GM19468 (cell line): ENCODE results near the gene SLC6A4.
"Not testable (repeated sequence)": the region's sequence is repeated elsewhere in the genome, so short reads cannot be mapped to it uniquely, and the experiment has no call there.

Experiments
- ATAC-seq: cut with Tn5 transposase; IDR thresholded peaks from one replicate; pipeline ENCODE4 v1.9.1; 2021; ENCODE audit warnings: mild to moderate bottlenecking, moderate library complexity, moderate number of reproducible peaks; ENCODE audit not compliant: unreplicated experiment; ENCODE audit errors: extremely low read depth

Gene SLC6A4

DNA sequence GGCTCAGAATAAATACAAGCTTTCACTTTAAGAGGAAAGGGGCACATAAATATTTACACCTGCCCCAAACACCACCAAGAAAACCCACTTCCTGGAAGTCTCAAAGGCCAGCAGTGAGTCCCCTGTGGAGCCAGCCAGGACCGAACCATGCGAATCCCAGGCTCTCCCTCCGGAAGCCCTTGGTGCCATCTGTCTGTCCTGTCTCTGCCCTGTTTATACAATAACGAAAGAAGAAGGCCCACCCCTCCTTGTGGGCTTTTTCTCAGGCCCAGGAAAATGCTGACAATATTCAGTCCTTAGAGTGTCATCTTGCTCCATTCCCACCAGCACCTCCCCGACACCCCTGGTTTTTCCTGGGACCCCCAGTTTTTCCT lies 3.6 kb upstream of the SLC6A4 start:
- ATAC-seq: no peak

DNA sequence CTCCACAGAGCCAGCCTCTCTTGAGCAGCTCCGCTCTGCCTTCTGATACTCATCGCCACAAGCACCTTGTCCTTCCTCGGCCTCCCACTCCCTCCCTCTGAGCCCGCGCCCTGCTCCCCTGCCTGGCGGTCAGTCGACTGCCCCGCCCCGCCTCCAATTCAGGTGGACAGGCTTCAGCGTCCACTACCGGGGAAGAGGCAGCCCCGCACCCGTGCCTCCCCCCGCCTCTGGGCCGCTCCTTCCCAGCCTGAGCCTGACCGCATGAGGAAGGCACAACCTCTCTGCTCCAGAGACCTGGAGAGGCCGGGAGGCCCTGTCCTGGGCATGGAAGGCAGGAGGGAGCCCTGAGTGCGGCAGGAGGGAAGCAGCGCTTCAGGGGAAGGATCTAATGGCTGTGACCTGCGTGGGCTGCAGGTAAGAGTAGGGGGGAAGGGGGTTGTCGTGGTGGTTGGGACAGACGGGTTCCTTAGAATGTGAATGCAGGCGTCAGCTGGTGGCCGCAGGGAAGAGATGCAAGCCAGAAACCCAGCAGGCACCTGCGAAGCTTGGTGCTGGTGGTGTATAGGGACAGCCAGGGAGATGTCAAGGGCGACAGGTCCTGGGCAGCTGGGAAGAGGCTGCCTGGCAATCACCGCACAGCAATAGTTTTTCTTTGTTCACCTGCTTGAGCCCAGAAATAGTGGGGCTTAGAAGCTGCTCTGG lies 3.0 kb upstream of the SLC6A4 start:
- ATAC-seq: no peak

DNA sequence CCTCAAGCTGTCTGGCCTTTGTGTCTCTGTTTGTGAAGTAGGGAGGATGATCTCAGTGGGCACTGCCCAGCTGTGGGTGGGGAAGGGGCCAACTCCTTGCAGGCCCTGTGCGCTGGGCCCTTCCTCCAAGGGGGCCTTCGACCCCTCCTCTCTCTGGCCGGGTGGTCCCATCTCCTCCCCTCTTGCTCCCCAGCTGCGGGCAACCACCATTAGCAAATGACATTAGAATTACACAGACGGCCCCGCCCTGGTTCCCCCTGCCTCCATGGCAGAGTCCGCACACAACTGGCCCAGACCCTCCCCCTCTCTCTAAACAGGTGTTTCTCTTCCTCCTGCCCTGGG lies 2.5 kb upstream of the SLC6A4 start:
- no peak for ATAC-seq

DNA sequence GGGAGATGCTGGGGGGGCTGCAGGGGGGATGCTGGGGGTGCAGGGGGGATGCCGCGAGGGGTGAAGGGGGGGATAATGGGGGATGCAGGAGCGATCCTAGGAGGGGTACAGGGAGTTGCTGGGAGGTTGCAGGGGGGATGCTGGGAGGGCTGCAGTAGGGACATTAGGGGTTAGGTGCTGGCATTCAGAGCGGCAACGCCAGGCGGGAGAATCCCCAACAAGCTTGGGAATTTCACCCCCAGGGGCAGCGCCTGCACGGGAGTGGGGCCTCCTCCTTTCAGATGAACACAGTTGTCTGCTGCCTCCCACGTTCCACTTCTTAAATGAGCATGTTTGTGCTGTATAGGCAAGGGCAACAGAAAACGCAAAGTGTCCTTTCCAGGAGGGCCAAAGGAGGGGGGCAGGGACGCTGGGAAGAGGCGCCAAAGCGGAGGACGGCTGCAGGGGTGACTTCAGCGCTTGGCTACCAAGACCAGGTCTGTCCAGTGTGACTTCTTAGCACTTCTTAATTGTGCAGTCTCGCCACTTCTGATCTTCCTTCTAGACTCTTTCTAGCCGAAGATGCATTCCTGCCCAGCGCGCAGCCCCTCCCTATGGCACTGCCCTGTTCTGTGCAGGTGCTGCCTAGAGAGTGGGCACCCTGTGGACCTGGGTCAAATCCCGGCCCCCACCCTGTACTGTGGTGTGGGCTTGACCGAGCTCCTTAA lies 2.0 kb upstream of the SLC6A4 start:
- no peak for ATAC-seq

DNA sequence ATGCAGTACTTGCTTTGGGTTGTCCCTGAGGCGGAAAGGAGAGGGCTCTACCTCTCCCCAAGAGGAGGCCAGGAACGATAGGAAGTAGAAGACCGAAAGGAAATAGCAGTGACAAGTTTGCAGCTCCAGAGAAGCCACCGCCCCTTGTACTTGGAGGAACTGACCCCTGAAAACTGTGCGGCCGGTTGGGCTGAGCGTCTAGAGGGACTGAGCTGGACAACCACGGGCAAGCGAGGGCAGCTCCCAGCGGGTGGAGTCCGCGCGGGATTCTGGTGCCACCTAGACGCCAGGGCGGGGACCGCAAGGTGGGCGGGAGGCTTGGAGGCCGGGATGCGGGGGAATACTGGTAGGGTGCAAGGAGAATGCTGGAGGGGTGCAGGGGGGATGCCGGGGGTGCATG lies 1.3 kb upstream of the SLC6A4 start:
- ATAC-seq: no peak

DNA sequence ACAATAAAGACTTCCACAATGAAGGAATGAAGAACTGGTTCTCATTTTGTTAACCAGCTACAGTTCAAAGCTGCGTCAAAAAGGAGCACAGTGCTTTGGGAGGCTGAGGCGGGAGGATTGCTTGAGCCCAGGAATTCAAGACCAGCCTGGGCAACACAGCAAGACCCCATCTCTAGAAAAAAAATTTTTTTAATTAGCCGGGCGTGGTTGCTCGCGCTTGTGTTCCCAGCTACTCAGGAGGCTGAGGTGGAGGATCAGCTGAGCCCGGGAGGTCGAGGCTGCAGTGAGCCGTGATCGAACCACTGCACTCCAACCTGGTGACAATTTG lies 764 bp upstream of the SLC6A4 start:
- no peak for ATAC-seq

DNA sequence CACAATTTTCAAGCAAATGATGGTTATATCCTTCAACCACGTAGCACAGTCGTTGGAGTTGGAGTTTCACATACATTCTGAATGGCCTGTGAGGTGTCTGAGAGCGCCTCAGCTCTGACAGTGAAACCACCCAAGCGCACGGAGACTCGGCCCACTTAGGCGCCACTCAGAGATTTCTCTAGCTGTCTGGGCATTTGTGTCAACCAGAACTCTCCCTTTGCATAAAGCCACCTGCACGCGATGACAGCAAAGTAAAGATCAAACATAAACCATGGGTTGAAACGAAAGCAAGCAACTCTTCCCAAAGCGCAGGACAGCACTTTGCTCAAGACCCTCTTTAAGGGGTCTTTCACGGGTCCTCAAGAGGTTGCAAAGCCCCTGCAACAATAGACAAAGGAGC lies 533 bp downstream of the SLC6A4 start:
- ATAC-seq: no peak

DNA sequence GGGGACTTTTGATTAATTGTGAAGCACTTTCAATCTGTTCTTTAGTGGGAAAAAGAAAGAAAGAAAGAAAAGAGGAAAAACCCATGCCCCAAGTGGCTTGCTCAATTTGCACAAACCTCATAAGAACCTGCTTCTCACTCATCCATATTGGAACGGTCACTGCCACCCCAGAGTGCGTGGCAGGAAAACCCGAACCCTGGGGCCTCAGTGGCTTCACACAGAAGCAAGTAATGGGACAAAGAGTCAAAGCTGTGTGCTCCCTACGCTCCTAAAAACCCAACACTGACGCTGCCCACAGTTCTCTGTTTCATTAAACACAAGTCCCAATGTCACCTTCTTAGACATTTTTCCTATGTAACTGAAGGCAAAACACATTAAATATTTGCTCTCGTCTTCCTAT lies 1.2 kb downstream of the SLC6A4 start:
- no peak for ATAC-seq

DNA sequence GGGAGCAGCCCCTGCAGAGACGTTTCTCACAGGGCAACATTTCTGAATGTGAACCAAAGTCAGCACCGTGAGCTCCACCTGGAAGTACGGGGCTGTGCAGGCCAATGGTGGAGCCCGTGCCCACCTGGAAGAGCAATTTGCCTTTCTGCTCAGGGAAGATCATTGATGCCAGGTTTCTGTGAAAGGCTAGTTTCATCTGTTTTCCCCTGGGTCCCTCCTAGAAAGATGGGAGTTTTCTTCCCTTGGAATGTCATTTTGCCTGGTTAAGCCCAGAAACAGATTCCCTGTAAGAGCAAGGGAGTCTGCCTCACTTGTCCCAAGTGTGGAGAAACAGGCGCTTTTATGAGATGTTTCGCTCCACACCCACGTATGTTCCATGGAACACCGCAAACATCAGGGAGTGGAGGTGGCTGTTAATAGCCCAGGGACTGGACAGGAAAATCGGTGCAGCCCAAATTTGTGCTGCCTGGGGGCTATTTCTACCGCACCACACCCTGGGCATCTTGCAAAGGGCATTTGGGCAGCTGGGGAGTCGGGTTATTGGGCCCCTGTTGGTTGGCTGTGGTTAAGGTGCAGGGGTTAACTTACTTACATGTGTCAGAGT lies 2.6 kb downstream of the SLC6A4 start:
- no peak for ATAC-seq

DNA sequence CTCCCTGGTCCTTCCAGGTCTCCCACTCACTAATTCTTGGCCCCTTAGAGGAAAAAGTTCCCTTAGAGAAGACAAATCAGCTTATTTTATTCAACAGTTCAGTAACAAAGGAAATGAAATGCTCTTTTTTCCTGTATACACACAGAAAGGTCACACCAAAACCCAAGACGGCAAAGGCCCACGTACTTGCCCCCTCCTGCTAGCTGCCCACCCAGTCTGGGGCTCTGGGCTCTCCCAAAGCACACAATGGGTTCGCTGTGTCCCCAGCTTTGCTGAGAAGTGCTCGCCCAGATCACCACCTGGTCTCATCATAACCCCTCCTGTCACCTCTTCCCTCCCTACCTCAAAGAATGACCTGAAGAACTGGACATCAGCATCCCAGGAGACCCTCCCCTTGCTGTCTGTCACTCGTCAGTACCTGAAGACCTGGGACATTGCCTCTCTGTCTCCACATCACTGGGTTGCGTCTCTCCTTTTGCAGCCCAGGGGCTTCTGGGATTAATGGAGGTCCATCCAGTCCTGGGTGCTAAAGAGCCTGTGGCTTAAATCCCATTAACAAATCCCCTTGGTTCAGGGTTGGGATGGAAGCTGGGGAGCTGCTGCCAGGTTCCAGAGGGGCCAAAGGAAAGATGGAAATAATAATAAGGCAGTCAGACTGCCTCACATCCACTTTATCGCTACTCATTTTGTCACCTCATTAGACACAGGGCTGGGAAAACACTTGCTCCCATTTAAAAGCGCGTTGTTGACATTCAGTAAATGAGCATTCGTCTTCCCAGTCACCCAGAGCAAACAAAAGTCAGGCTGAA lies 3.3 kb downstream of the SLC6A4 start:
- no peak for ATAC-seq

DNA sequence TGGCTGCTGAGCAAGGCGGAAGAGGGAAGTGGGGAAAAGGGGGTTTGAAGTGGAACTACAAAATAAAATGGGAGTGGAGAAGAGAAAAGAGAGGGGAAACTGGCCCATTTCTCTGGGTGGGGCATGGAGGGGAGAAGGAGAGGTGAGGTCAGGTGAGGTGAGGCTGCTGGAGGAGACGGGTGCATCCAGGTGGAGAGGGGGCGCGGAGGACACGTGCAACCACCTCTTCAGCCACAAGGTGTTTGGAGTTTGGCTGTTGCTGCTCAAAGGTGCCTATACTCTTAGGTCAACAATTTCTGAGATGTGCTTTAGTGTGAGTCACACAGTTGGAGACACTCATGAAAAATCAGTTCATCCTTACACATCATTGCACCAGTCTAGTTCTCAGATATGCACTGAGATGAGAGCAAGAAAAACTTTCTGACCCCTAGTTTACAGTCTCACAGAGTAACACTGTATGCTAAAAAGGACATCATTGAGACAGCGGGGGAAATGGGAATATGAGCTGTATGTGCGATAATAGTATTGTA lies 4.8 kb downstream of the SLC6A4 start:
- ATAC-seq: no peak

DNA sequence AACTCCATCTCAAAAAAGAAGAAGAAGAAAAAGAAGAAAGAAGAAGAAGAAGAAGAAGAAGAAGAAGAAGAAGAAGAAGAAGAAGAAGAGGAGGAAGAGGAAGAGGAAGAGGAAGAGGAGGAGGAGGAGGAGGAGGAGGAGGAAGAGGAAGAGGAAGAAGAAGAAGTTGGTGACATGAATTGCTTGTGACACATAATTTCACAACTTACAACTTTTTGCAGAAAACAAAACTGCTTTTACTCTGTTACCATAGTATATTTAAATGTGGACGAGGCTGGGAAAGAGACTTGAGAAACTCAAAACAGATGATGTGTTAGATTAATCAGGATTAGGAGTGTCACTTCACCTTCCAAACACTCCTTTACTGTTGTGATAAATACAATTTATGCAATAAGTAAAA lies 5.5 kb downstream of the SLC6A4 start:
- ATAC-seq: not testable (repeated sequence)

DNA sequence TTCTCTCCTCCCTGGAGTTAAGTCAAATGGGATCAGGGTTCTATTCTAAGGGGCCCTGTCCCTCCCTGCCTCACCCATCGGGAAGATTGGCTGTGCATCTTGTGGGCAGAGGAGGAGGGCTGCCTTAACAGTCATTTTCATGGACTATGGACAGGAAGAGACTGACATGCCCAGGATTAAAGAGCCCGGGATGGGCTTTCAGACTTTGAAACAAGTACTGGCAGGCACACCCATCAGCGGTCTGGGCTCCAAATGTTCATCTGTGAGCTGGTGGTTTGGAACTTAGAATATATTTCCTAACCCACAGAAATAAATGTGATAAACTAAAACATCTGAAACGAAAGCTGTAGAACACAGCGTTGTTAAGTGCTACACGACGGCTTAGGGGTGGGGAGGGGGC lies 6.5 kb downstream of the SLC6A4 start:
- ATAC-seq: no peak

DNA sequence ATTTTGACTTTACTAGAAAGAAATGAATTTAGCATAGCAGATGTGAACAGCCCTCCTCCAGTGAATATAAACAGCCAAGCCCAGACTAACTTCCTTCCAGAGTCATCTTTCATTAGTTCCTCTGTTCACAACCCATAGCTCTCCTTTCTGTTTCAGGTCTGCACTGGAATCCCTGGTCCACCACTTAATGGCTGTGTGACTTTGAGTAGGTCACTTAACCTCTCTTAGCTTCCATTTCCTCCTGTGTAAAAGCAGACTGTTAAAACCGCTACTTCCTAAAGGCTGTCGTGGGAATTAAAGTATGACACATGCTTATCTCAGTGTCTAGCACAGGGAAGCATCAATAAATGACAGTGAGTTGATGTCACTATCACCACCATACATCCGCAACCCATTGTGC lies 7.5 kb downstream of the SLC6A4 start:
- no peak for ATAC-seq

DNA sequence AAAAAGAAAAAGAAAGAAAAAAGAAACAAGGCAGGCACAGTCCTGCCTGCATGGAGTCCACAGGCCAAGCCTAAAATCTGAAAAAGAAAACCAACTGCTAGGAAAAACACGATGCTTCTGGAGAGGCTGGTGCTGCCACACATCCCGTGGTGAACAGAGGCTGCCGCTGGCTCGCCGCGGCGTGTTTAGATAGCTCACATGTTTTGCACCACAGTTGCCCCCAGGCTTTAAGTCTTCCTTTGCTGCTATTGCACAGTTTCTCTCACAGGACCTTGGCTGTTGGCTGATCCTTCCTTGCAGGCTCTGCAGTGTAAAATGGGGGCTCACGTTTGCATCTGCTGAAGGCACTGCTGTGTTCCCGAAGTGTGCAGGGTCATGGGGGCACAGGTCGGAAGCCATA lies 8.6 kb downstream of the SLC6A4 start:
- no peak for ATAC-seq

DNA sequence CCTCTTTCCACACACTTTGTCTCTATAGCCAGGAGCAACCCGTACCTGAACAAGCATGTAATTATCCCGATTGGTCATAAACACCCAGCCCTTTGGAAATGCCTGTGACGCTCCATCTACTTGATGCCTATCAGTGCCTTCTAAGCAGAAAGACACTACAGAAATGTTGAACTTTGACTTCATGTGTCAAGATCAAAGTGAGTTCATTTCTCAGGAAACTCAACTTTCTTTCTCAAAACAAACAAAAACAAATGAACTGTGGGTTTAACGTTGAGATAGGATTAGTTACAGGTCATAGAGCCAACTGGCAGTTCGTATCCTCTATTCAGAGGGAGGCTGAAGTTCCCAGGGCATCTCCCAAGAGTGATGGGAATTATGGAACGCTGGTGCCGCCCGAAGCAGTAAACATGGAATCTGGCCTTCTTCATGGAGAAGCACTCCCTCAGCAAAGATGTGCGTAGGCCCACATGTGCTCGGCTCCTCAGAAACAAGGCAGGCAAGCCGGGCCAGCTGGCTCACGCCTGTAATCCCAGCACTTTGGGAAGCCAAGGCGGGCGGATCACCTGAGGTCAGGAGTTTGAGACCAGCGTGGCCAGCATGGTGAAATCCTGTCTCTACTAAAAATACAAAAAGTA lies 9.5 kb downstream of the SLC6A4 start:
- no peak for ATAC-seq

DNA sequence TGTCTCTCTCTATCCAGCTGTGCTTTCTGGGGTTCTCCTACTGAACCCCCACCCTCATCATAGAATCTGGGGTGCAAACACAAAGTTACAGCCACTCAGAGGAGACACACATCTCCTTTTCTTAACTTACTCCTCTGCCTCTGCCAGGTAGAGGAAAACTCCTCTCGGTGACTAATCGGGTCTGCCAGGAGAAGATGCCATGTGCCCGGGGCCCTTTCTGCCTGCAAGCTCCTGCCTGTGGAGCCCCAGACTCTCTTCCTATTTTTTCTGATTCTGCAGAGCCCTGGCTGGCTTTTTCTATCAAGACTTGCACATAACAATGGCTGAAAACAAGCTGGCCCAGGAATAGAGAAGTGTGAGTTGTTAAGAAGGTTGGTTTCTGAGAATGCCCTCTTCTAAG lies 10.4 kb downstream of the SLC6A4 start:
- no peak for ATAC-seq

DNA sequence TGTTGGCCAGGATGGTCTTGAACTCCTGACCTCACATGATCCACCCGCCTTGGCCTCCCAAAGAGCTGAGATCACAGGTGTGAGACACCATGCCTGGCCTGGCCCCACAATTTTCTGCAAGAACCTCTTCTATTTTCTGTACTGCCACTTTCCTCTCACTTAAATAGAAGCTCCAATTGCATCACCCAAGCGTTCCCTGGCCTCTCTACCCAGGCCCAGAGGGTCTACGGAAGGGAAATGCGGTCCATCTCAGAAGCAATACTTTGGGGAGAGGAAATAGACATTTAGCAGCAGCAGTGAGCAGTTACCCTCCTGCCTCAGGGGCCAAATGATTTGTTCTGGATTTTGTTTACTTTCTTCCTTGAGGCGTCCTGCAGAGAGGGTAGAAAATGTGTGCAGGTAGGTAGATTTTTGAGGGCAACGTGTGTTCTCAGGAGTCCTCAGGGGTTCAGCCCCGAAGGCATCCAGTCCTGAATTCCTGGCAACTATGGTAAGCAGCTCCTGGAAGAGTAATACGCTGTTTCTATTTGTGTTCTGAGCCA lies 11.0 kb downstream of the SLC6A4 start:
- ATAC-seq: no peak

DNA sequence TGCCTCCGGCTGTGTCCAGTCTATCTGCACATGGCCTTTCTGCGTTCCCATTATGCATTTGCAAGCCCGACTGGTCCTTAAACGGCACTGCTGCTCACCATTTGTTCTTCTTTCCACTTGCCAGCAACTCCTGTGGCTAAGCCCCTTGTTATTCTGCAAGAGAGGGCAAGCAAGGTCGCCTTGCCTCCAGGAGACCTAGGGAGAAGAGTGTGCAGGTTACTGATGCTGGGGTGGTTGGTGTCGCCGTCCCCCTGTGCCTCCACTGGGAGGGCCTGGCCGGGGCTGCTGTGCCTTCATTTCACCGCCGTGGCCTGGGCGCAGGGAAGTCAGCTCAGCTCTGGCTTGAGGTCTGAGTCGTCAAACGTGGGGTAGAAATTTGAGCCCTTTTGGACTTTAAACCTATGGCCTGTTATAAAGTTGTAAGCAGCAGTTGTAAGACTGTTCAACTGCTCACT lies 12.7 kb downstream of the SLC6A4 start:
- ATAC-seq: no peak

DNA sequence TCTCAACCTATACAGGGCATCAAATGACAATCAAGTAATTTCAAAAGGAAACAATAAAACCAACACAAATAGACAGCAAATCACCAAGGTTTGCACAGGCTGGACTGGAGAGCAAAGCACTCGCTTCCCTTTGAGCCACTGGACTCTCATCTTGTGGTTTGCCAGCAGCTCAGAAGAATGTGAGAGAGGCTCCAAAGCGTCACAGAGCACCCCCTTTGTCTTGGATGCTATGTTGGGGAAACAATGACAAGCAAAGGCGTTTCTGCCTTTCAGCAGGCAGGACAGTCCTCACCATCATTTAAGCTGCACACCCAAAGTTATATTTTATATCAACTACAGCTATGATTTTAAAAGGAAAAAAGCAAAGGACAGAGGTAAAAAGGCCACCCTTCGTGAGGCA lies 13.2 kb downstream of the SLC6A4 start:
- ATAC-seq: no peak
